ENCODE results near the gene CSTF3.
"Not testable (repeated sequence)": the region's sequence is repeated elsewhere in the genome, so short reads cannot be mapped to it uniquely, and the experiment has no call there.

Gene CSTF3

DNA sequence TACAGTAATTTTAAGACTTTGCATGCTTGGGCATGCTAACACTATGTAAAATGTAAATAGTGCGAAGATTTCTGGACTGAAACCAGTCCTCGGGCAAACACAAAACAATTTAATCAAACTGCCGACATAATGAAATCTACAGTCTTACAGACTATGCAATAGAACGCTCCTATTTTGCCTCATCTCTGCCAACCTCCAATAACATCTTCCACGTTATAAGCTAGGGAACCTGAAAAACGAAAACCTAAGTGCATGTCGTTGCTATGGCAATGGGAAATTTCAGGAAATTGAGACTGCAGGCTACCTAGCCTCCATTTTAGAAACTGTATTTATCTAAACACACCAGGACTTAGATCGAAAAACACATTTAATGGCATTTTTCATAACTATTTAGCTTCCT lies 1.1 kb downstream of the CSTF3 start:
- DNase-seq: no peak

DNA sequence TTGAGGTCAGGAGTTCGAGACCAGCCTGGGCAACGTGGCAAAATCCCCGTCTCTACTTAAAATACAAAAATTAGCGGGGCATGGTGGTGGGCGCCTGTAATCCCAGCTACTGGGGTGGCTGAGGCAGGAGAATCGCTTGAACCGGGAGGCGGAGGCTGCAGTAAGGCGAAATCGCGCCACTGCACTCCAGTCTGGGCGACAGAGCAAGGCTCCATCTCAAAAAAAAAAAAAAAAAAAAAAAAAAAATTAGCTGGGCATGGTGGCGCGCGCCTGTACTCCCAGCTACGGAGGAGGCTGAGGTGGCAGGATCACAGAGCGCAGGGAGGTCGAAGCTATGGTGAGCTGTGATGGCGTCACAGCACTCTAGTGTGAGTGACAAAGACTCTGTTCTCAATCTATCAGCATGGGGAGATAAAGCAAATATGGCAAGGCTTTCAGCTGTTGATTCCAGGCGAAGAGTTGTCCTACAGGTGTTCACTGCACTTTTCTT lies 1.9 kb downstream of the CSTF3 start:
- not testable (repeated sequence) for DNase-seq

DNA sequence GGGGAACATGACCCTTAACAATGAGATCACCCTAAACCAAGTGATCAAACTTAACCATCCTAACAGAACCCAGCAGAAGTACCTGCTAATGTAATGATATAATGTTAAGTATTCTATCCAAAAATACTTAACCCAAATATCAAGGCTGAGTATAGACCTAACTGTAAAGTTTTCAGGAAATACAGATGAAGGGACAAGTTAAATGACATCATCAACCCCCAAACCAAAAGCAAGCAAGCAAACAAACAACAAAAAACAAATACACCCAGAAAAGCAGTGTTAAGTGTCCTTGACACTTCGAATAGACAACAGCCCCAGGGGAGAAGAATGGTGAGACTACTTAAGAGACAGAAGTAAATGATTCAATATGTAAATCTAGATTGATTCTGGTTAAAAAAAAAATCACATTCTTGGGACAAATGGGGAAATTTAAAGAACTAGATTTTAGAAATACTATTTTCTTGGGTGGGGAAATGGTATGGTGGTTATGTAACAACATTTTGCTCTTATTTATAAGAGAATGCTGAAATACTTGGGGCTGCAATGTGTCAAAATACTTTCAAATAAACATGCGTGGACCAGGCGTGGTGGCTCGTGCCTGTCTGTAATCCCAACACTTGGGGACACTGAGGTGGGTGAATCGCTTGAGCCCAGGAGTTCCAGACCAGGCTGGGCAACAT lies 2.5 kb downstream of the CSTF3 start:
- DNase-seq: no peak

GRCh38 chr11:33157103-33158027 lies 3.9 kb downstream of the CSTF3 start:
- DNase-seq: no peak

- no peak for DNase-seq
These were observed 9.9 kb downstream of the CSTF3 start for GRCh38 chr11:33151399-33151798.

GRCh38 chr11:33147559-33147958 lies 13.7 kb downstream of the CSTF3 start:
- no peak for DNase-seq

- DNase-seq: no peak
These were observed 25.4 kb downstream of the CSTF3 start for GRCh38 chr11:33135768-33136443.

GRCh38 chr11:33135216-33135615 lies 26.1 kb downstream of the CSTF3 start:
- no peak for DNase-seq

DNA sequence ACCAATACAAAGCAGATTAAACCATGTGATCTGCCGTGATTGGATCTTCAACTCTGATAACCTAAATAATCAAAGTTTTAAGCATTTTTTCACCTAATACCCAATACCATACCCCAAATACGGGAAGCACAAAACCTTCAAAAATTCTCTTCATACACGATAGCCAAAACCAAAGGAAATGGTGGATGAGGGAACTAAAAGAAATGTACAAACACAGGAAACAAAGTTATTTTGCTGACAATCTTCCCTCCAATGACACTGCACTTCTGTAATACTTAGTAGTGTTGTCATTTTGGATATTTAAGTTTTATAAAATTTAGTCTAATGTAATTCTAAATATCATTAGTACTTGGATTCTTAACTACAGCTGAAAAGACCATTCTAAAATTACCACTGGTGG lies 27.0 kb downstream of the CSTF3 start:
- DNase-seq: no peak

GRCh38 chr11:33133761-33134160 lies 27.5 kb downstream of the CSTF3 start:
- DNase-seq: no peak

DNA sequence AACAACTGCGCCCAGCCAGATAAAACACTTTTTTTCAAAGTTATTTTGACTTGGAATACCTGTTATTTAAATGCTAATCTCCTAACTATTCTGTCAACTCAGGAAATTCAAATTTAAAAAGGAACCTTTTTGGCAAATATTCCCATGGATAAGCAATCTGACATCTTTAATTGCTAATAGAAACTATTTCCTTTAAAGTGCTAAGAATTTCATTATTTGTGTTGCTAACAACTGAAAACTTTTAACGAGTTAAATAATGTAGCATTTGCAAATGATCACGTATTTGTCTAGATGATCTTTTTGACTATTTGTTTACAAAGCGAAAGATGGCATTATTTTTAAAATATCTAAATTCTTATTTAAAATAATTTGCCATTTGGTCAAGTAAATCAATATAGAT lies 28.8 kb downstream of the CSTF3 start:
- DNase-seq: no peak

- DNase-seq: no peak
These were observed 32.5 kb downstream of the CSTF3 start for GRCh38 chr11:33128739-33129138.

DNA sequence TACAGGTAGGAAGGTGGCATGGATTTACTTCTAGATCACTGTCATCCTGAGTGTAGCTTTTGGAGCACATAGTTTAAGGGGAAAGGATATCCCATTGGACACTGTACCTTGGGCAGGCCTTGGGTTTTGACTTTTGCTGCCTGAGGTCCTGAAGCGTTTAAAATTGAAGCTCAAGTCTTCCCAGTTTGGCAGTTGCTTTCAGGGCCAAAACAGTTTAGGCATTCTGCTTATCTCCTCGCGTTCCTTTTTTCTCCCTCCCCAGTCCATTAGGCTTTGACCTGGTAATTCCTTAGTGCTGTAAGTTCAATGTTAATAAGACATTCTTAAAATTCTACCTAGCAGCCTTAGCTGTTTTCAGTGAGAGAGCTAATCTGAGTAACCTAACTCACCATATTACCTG lies 35.7 kb downstream of the CSTF3 start:
- no peak for DNase-seq

DNA sequence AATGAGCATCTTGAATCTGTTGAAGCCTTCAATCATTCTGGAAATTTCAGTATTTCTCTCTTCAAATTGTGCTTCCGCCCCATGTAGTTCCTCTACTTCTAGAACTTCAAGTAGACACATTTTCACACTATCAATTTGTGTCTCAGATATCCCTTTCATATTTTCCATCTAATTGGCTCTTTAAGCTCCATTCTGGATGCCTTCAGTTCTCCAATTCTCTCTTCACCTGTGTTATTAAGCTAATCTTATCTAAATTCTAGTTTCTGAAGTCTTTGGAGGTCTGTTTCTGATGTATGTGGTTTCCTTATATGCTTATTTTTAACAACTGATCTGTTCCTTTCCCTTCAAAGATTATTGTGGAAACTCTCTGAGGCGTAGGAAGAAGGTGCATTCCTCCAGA lies 36.3 kb downstream of the CSTF3 start:
- DNase-seq: no peak

GRCh38 chr11:33122696-33123095 lies 38.6 kb downstream of the CSTF3 start:
- DNase-seq: not testable (repeated sequence)

DNA sequence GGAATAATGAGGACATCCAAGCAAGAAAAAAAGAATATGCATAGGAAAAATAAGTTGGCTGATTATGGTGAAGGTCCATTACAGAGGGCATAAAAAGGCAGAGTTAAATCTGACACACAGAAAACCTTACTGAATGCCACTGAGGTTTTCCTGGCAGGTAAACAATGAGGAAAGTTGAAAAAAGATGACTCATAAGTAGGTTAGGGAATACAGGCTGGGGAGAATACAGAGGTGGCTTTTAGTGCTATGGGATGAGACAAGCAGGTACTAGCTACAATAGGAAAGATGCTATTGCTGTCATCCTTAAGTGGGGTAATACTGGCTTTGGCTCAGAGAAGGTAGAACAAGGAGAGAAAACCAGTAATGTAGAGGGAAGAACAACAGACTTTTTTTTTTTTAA lies 44.7 kb downstream of the CSTF3 start:
- DNase-seq: no peak

DNA sequence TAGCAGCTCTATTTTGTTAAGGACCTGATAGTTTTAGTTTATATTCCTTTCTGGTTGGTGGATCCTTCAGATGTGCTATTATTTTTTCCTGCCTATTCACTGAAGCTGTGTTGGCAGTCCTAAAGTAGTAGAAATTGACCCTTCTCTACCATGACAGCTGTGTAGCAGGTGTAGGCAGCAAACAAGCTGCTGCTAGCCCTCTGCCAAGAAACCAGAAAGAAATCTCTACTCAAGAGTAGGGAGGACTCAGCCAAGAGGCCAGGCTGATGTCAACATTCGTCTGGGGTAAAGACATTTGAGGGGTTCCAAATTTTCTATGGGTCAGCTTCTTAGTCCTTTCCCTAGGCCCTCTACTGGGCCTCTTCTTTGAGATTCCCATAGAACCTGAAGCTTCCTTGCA lies 51.2 kb downstream of the CSTF3 start:
- peak; percentile 41 for DNase-seq

- DNase-seq: no peak
These were observed 51.9 kb downstream of the CSTF3 start for GRCh38 chr11:33109294-33109895.

- DNase-seq: no peak
These were observed 57.4 kb downstream of the CSTF3 start for GRCh38 chr11:33103836-33104235.

- DNase-seq: no peak
These were observed 67.1 kb downstream of the CSTF3 start for GRCh38 chr11:33094157-33094556.

GRCh38 chr11:33089776-33090175 lies 71.5 kb downstream of the CSTF3 start:
- DNase-seq: no peak

GRCh38 chr11:33086017-33086416 lies 75.3 kb downstream of the CSTF3 start:
- no peak for DNase-seq

- DNase-seq: no peak
These were observed 77.4 kb downstream of the CSTF3 start for GRCh38 chr11:33083918-33084317.

Data from femur (tissue), 1 donor.